ENCODE results near the gene OSGEP. TPM values are rescaled to one million over a fixed set of nuclear protein-coding genes. Genes with fewer than 3 reads are reported as not detected.
A peak's percentile ranks its signal among the peaks of the same experiment; 100 is the strongest.

The OSGEP gene
- total and polyA plus RNA-seq, 2 of the 13 experiments (the other 11 are each of a cell fraction or from before 2014, with no cell fraction given) = 39.7 to 41.1 TPM

DNA sequence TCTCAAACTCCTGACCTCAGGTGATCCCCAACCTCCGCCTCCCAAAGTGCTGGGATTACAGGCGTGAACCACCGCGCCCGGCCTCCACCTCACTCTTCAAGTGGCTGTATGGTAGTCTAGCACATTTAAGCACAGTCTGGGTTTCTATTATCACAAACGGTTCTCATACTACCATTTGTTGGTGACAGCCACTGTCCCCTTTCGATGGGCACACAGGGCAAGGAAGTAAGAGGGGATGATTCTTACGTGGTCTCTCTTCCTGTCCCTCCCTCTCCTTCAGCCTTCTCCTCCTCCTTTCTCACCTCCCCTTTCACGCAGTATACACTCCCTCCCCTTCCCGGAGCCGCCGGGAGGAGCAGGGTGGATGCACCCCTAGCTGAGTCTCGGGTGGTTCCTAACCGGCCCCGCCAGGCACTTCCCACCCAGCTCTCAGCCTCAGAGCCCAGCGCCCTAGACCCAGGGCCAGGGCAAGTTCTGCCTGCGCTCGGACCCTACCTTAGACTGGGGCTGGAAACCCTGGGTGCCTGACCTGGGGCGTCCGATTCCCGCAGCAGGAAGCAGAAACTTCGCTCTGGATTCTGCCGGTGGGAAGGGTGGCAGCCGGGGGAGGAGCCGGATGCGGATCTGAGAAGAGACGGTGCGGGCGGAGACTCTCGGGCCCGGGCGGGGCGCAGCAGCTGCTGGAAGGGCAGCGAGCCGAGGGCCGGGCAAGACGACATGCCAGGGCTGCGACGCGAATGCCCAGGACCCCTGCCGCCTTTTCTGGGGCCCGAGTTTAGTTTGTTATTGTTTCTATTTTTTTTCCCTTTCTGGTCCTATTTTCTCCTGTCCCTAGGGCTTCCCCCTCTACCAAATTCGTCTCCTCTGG is 41.5 kb downstream of the OSGEP start, which contains the start of gene TEP1 (continued):
- TF ChIP-seq ZNF296 (CRISPR knock-in tag; conservative IDR thresholded peaks at IDR 0.05) (peak; percentile 81; the same call in 1 of the 2 replicates), ZMYM3 (CRISPR knock-in tag; IDR thresholded peaks at IDR 0.05) (no peak; the same call in none of the 2 replicates), JDP2 (CRISPR knock-in tag; IDR thresholded peaks at IDR 0.05; ENCODE audit: borderline replicate concordance) (no peak), ZNF737 (CRISPR knock-in tag; IDR thresholded peaks at IDR 0.05; ENCODE audit: borderline replicate concordance) (peak; percentile 99), YEATS4 (CRISPR knock-in tag; IDR thresholded peaks at IDR 0.05; ENCODE audit: borderline replicate concordance) (no peak; the same call in 1 of the 2 replicates), FOXM1 (CRISPR knock-in tag; IDR thresholded peaks at IDR 0.05) (no peak), ZNF574 (CRISPR knock-in tag; IDR thresholded peaks at IDR 0.05) (peak; percentile 79), ZNF644 (CRISPR knock-in tag; IDR thresholded peaks at IDR 0.05; ENCODE audit: low read depth) (no peak), HNF1B (CRISPR knock-in tag; IDR thresholded peaks at IDR 0.05) (peak; percentile 84), ZNF543 (CRISPR knock-in tag; IDR thresholded peaks at IDR 0.05) (0 out of 2 replicates have a peak, but pooled peaks have one; percentile 33), EED (CRISPR knock-in tag; IDR thresholded peaks at IDR 0.05) (no peak), STAG1 (CRISPR knock-in tag; IDR thresholded peaks at IDR 0.05) (no peak)
- TF ChIP-seq, protein P1, sequence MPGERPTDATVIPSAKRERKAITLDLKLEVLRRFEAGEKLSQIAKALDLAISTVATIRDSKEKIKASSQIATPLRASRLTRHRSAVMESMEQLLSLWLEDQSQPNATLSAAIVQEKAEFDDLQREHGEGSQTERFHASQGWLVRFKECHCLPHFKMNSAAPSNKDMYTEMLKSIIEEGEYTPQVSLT (CRISPR knock-in tag; IDR thresholded peaks at IDR 0.05; ENCODE audit: borderline replicate concordance, low read depth) = no peak
- TF ChIP-seq, protein P2, sequence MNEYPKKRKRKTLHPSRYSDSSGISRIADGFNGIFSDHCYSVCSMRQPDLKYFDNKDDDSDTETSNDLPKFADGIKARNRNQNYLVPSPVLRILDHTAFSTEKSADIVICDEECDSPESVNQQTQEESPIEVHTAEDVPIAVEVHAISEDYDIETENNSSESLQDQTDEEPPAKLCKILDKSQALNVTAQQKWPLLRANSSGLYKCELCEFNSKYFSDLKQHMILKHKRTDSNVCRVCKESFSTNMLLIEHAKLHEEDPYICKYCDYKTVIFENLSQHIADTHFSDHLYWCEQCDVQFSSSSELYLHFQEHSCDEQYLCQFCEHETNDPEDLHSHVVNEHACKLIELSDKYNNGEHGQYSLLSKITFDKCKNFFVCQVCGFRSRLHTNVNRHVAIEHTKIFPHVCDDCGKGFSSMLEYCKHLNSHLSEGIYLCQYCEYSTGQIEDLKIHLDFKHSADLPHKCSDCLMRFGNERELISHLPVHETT (CRISPR knock-in tag; conservative IDR thresholded peaks at IDR 0.05) = no peak; the same call in 1 of the 2 replicates
- TF ChIP-seq, protein P3, sequence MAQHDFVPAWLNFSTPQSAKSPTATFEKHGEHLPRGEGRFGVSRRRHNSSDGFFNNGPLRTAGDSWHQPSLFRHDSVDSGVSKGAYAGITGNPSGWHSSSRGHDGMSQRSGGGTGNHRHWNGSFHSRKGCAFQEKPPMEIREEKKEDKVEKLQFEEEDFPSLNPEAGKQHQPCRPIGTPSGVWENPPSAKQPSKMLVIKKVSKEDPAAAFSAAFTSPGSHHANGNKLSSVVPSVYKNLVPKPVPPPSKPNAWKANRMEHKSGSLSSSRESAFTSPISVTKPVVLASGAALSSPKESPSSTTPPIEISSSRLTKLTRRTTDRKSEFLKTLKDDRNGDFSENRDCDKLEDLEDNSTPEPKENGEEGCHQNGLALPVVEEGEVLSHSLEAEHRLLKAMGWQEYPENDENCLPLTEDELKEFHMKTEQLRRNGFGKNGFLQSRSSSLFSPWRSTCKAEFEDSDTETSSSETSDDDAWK (CRISPR knock-in tag; IDR thresholded peaks at IDR 0.05) = no peak
- TF ChIP-seq, protein P4, sequence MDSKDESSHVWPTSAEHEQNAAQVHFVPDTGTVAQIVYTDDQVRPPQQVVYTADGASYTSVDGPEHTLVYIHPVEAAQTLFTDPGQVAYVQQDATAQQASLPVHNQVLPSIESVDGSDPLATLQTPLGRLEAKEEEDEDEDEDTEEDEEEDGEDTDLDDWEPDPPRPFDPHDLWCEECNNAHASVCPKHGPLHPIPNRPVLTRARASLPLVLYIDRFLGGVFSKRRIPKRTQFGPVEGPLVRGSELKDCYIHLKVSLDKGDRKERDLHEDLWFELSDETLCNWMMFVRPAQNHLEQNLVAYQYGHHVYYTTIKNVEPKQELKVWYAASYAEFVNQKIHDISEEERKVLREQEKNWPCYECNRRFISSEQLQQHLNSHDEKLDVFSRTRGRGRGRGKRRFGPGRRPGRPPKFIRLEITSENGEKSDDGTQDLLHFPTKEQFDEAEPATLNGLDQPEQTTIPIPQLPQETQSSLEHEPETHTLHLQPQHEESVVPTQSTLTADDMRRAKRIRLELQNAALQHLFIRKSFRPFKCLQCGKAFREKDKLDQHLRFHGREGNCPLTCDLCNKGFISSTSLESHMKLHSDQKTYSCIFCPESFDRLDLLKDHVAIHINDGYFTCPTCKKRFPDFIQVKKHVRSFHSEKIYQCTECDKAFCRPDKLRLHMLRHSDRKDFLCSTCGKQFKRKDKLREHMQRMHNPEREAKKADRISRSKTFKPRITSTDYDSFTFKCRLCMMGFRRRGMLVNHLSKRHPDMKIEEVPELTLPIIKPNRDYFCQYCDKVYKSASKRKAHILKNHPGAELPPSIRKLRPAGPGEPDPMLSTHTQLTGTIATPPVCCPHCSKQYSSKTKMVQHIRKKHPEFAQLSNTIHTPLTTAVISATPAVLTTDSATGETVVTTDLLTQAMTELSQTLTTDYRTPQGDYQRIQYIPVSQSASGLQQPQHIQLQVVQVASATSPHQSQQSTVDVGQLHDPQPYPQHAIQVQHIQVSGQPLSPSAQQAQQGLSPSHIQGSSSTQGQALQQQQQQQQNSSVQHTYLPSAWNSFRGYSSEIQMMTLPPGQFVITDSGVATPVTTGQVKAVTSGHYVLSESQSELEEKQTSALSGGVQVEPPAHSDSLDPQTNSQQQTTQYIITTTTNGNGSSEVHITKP (CRISPR knock-in tag; IDR thresholded peaks at IDR 0.05; ENCODE audit: low read depth) = peak; percentile 71
